BLaER1 (cell line): ENCODE measurements around the gene RPIA.
"Not testable (repeated sequence)": the region's sequence is repeated elsewhere in the genome, so short reads cannot be mapped to it uniquely, and the experiment has no call there.

Experiments
- H3K27ac ChIP-seq: shearing (Covaris generic); formaldehyde crosslinking; 2 replicates; pipeline ENCODE4 v1.8.1; 2022
- H3K27me3 ChIP-seq: shearing (Covaris generic); formaldehyde crosslinking; 2 replicates; pipeline ENCODE4 v1.8.1; 2022
- H3K36me3 ChIP-seq: shearing (Covaris generic); formaldehyde crosslinking; 2 replicates; pipeline ENCODE4 v1.8.1; 2022
- H3K4me1 ChIP-seq: shearing (Covaris generic); formaldehyde crosslinking; 2 replicates; pipeline ENCODE4 v1.8.1; 2022
- H3K4me2 ChIP-seq: shearing (Covaris generic); formaldehyde crosslinking; 2 replicates; pipeline ENCODE4 v1.8.1; 2022
- H3K4me3 ChIP-seq: shearing (Covaris generic); formaldehyde crosslinking; 2 replicates; pipeline ENCODE4 v1.8.1; 2022
- H3K9ac ChIP-seq: shearing (Covaris generic); formaldehyde crosslinking; 2 replicates; pipeline ENCODE4 v1.8.1; 2022
- H3K9me3 ChIP-seq: shearing (Covaris generic); formaldehyde crosslinking; 2 replicates; pipeline ENCODE4 v1.8.1; 2022
- H4K20me1 ChIP-seq: shearing (Covaris generic); formaldehyde crosslinking; 2 replicates; pipeline ENCODE4 v1.8.1; 2022
- Cebpa-rat ChIP-seq: shearing (Covaris generic); IDR thresholded peaks from 2 replicates; pipeline ENCODE4 v1.8.1; 2022

Gene RPIA

GRCh38 chr2:88747990-88748389 is 56.5 kb downstream of the RPIA start:
- no peak for TF ChIP-seq Cebpa-rat
- Histone ChIP-seq H4K20me1 (no peaks in the 10 kb centered on the region), H3K4me3 (no peak overlapping the region), H3K27me3 (no peaks in the 10 kb centered on the region), H3K36me3 (peaks cover 97% of the 10 kb centered on the region), H3K4me2 (no peak overlapping the region), H3K9ac (no peak overlapping the region), H3K4me1 (no peaks in the 10 kb centered on the region), H3K27ac (no peak overlapping the region), H3K9me3 (peaks cover 45% of the 10 kb centered on the region)

GRCh38 chr2:88751768-88752167 is 60.3 kb downstream of the RPIA start:
- no peak for TF ChIP-seq Cebpa-rat
- Histone ChIP-seq H3K4me1 (peaks cover 13% of the 10 kb centered on the region), H3K4me2 (no peak overlapping the region), H3K9ac (no peak overlapping the region), H3K9me3 (peaks cover 9% of the 10 kb centered on the region), H3K27ac (no peak overlapping the region), H3K4me3 (no peak overlapping the region), H4K20me1 (no peaks in the 10 kb centered on the region), H3K36me3 (peaks cover 69% of the 10 kb centered on the region), H3K27me3 (no peaks in the 10 kb centered on the region)

GRCh38 chr2:88753833-88754584 is 62.5 kb downstream of the RPIA start:
- no peak overlapping the region for H3K4me3 ChIP-seq
- no peak for TF ChIP-seq Cebpa-rat
- no peak overlapping the region for H3K9ac ChIP-seq
- peak overlapping the region; percentile 39 for H3K4me2 ChIP-seq
- H3K4me1 ChIP-seq: peaks cover 13% of the 10 kb centered on the region
- no peaks in the 10 kb centered on the region for H4K20me1 ChIP-seq
- peaks cover 52% of the 10 kb centered on the region for H3K36me3 ChIP-seq
- peak overlapping the region; percentile 55 for H3K27ac ChIP-seq
- no peaks in the 10 kb centered on the region for H3K27me3 ChIP-seq
- H3K9me3 ChIP-seq: peaks cover 22% of the 10 kb centered on the region

GRCh38 chr2:88754585-88755320 is 63.3 kb downstream of the RPIA start:
- no peak overlapping the region for H3K4me3 ChIP-seq
- peaks cover 30% of the 10 kb centered on the region for H3K9me3 ChIP-seq
- peak overlapping the region; percentile 55 for H3K27ac ChIP-seq
- no peaks in the 10 kb centered on the region for H3K27me3 ChIP-seq
- peaks cover 13% of the 10 kb centered on the region for H3K4me1 ChIP-seq
- no peak overlapping the region for H3K9ac ChIP-seq
- H3K36me3 ChIP-seq: peaks cover 45% of the 10 kb centered on the region
- H3K4me2 ChIP-seq: peak overlapping the region; percentile 39
- no peak for TF ChIP-seq Cebpa-rat
- no peaks in the 10 kb centered on the region for H4K20me1 ChIP-seq

- H3K9me3 ChIP-seq: peaks cover 33% of the 10 kb centered on the region
- H4K20me1 ChIP-seq: no peaks in the 10 kb centered on the region
- H3K9ac ChIP-seq: no peak overlapping the region
- peaks cover 36% of the 10 kb centered on the region for H3K36me3 ChIP-seq
- H3K4me2 ChIP-seq: no peak overlapping the region
- no peak overlapping the region for H3K4me3 ChIP-seq
- H3K27ac ChIP-seq: no peak overlapping the region
- TF ChIP-seq Cebpa-rat: no peak
- peaks cover 13% of the 10 kb centered on the region for H3K4me1 ChIP-seq
- H3K27me3 ChIP-seq: no peaks in the 10 kb centered on the region
These were observed 64.4 kb downstream of the RPIA start for GRCh38 chr2:88755836-88756235.

GRCh38 chr2:88757025-88757424 is 65.6 kb downstream of the RPIA start:
- no peak overlapping the region for H3K27ac ChIP-seq
- H3K4me3 ChIP-seq: no peak overlapping the region
- H3K9ac ChIP-seq: no peak overlapping the region
- H3K27me3 ChIP-seq: no peaks in the 10 kb centered on the region
- TF ChIP-seq Cebpa-rat: no peak
- H4K20me1 ChIP-seq: no peaks in the 10 kb centered on the region
- peaks cover 13% of the 10 kb centered on the region for H3K4me1 ChIP-seq
- peaks cover 33% of the 10 kb centered on the region for H3K9me3 ChIP-seq
- peaks cover 25% of the 10 kb centered on the region for H3K36me3 ChIP-seq
- H3K4me2 ChIP-seq: no peak overlapping the region

- peaks cover 13% of the 10 kb centered on the region for H3K4me1 ChIP-seq
- not testable (repeated sequence) for H4K20me1 ChIP-seq, H3K9ac ChIP-seq, H3K4me3 ChIP-seq, H3K4me2 ChIP-seq, H3K27me3 ChIP-seq, H3K27ac ChIP-seq
- H3K36me3 ChIP-seq: peaks cover 11% of the 10 kb centered on the region; the same call in 1 of the 2 replicates
- peaks cover 37% of the 10 kb centered on the region for H3K9me3 ChIP-seq
These were observed 67.2 kb downstream of the RPIA start for GRCh38 chr2:88758702-88759101.

GRCh38 chr2:88760819-88761598 is 69.5 kb downstream of the RPIA start:
- no peak overlapping the region for H3K9ac ChIP-seq
- H3K36me3 ChIP-seq: peaks cover 6% of the 10 kb centered on the region; the same call in 1 of the 2 replicates
- no peak overlapping the region for H3K4me2 ChIP-seq
- H3K4me1 ChIP-seq: no peaks in the 10 kb centered on the region
- H3K27me3 ChIP-seq: no peaks in the 10 kb centered on the region
- no peaks in the 10 kb centered on the region for H4K20me1 ChIP-seq
- H3K27ac ChIP-seq: no peak overlapping the region
- H3K9me3 ChIP-seq: peaks cover 59% of the 10 kb centered on the region
- no peak for TF ChIP-seq Cebpa-rat
- H3K4me3 ChIP-seq: no peak overlapping the region

GRCh38 chr2:88764141-88764849 is 72.8 kb downstream of the RPIA start:
- Histone ChIP-seq H3K4me3 (no peak overlapping the region), H3K27ac (no peak overlapping the region), H3K27me3 (no peaks in the 10 kb centered on the region), H3K4me2 (no peak overlapping the region), H3K4me1 (no peaks in the 10 kb centered on the region), H3K9me3 (peaks cover 34% of the 10 kb centered on the region), H3K36me3 (no peaks in the 10 kb centered on the region; the same call in 1 of the 2 replicates), H3K9ac (no peak overlapping the region), H4K20me1 (no peaks in the 10 kb centered on the region)
- no peak for TF ChIP-seq Cebpa-rat
